SHP77 (cell line): ENCODE measurements around the gene ARID1B.

Experiments used
- DNase-seq, 2 experiments: peaks; one replicate each; lab custom pipeline; 2025; lab: John Stamatoyannopoulos, UW

The ARID1B gene

GRCh38 chr6:157099912-157100593 is 322.9 kb downstream of the ARID1B start:
- no peak for DNase-seq

GRCh38 chr6:157101166-157101565 is 324.0 kb downstream of the ARID1B start:
- DNase-seq: no peak

- DNase-seq: no peak
These were observed 327.6 kb downstream of the ARID1B start for GRCh38 chr6:157104803-157105202.

DNA sequence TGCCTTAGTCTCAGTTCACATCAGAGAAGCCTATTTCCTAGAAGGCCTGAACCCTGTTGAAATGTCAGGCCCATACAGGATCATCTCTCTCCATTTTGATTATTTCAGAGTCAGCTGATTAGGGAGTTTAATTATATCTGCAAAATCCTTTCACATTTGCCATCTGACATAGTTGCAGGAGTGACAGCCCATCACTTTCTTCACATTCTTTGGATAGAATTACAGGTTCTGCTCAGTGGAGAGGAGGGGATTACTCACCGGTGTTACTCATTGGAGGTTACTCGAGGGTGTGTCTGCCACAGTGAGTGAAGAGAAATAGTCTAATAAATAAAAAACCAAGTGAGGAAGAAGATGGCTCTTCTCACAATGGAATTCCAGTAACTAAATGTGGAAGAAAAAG is 329.3 kb downstream of the ARID1B start:
- no peak for DNase-seq

GRCh38 chr6:157107571-157107914 is 330.4 kb downstream of the ARID1B start:
- no peak for DNase-seq

- no peak for DNase-seq
These were observed 330.9 kb downstream of the ARID1B start for GRCh38 chr6:157107915-157108651.

DNA sequence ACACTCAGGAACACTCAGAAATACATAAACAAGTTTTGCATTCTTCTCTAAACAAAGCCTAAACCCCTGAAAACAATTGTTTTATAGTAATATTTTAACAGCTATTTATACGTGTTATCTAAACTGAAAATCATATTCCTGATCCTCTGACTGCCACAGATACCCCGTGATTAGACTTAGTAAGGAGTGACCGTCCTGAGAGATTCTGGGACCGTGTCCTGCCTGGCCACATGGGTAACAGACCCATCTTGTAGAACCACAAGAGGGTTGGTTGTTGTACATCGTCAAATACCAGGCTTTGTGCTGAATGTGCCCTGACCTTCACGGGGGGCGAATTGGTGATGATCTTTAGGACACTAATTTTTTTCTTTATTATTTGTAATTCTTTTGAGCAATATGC is 331.7 kb downstream of the ARID1B start:
- no peak for DNase-seq

- no peak for DNase-seq
These were observed 333.4 kb downstream of the ARID1B start for GRCh38 chr6:157110607-157111006.

GRCh38 chr6:157113389-157113788 is 336.2 kb downstream of the ARID1B start:
- no peak for DNase-seq

GRCh38 chr6:157116426-157116825 is 339.2 kb downstream of the ARID1B start:
- no peak for DNase-seq

DNA sequence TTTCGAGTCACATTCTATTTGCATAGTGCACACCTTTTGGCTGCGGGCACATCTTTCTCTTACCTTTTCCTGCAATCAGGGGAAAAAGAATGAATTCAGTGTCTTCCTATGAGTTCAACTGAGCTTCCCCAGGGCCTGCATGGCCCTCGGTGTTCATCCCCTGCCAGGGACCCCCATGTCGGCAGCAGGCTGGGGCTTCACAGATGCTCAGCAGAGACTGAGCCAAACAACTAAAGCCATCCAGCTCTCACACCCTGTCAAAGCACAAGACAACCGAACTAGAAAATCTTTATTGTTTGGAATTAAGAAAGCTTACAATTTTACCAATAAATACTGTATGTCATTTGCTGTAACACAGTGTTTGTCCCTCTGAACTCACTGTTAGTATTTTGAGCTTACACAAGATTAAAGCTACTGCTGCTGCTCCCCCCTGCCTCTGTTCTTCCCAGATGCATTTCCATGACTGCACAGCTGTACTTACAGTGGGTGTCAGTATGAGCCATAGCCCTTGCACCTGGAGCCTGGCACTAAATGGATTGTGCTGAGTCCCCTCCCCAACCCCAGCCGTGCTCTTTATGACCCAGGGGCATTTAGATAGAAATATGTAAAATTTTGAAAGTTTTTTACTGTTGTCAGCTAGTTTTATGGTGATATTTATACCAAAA is 340.4 kb downstream of the ARID1B start:
- no peak for DNase-seq

DNA sequence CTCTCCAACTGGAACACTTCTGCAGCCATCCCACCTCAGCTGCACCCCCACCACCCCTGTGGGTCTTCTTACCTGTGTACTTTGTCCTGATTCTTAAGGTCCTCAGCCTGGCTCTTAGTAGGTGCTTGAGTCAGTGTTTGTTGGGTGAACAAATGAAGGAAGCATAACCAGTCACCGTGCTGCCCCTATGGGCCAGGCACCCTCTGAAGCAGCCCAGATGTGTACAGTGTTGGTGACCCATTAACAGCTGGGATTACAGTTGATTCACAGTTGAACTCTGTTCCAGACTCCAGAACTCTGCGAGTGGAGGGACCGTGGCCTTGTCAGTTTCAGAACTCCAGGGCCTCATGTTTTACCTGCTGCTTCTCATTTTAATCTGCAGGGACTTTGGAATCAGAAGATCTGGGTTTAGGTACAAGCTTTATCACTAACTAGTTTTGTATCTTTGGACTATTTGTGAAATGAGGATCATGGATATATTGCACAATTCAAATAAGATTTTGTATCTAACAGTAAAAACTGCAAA is 342.4 kb downstream of the ARID1B start:
- no peak for DNase-seq

- DNase-seq: no peak
These were observed 343.5 kb downstream of the ARID1B start for GRCh38 chr6:157120534-157121232.

GRCh38 chr6:157121897-157122296 is 344.7 kb downstream of the ARID1B start:
- DNase-seq: no peak

DNA sequence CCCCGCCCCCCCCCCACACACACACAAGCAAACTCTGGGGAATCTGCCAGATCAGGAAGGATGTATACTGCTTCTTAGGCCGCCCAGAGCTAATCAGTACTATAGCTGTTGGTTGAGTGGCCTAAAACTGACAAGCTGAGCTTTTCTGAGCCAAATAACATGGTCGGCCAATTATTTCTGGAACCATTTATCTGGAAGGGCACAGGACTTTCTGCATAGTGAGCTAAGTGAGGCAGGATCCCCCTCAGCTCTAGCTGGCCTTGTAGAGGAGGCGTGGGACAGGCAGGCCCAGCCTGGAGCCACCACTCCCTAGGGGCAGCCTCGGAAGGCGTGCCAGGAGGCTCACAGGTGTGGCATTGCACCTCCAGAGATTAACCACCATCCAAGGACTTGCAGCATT is 346.1 kb downstream of the ARID1B start:
- DNase-seq: no peak

GRCh38 chr6:157124485-157125254 is 347.5 kb downstream of the ARID1B start:
- peak in 1 of 2 experiments; percentile 14 for DNase-seq

GRCh38 chr6:157125531-157125930 is 348.4 kb downstream of the ARID1B start:
- DNase-seq: no peak

DNA sequence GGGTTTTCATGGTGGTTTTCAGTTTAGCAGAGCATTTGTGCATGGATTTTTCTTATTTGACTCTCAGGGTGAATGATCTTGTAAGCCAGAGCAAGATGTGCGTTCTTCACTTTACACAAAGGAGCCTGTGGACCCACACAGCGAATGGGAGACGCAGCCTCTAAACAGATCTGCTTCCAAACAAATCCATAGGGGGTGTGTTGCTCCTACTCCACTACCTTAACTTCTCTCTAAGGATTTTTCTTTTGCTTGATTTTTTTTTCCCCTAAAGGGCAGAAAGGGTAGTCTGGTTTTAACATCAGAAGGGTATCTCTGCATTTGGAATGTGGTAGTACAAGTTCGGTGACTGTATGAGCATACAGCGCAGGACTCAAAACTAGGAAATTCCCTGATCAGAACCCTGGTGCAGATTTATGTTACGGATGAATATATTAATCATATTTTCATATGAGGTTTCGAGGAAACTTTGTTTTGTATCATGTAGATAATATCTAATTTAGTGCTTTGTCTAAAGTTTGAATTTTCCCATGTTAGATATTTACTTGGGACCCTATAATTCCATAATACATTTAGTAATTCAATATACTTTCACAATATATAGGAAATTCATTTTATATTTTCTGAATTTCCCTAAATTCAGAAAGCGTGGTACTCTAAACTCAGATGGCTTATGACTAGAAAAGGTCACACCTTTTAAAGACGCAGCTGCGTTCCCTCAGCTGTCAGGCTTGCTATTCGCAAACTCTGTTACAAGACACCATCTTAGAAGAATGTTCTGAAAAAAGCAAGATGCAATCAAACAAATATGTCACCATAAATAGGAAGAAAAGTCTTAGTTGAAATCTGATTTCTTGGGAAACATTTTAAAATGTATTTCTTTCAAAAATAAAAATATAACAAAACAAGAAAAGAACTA is 349.3 kb downstream of the ARID1B start:
- no peak for DNase-seq

DNA sequence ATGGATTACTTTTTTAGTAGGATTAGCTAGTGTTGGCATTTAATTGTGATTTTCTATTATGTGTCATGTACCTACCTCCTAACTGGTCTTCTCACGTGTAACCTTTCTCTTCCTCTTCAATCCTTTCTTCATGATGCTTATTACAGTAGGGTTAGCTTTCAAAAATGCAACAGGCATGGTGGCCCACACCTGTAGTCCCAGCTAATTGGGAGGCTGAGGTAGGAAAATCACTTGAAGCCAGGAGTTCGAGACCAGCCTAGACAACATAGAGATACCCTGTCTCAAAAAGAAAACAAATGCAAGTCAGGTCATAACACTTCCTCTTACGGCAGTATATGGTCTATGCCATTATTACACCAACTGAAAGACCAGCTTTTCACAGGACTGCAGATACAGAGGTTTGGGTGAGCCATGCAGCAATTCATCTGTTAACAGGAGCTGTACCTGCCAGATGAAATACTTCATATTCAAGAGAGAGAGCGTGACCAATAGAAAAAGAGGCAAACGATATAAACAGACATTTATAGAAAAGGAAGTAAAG is 351.1 kb downstream of the ARID1B start:
- DNase-seq: no peak

- DNase-seq: no peak
These were observed 354.1 kb downstream of the ARID1B start for GRCh38 chr6:157131250-157131649.
